Measurements from ENCODE around the gene RNF208.

Gene RNF208

DNA sequence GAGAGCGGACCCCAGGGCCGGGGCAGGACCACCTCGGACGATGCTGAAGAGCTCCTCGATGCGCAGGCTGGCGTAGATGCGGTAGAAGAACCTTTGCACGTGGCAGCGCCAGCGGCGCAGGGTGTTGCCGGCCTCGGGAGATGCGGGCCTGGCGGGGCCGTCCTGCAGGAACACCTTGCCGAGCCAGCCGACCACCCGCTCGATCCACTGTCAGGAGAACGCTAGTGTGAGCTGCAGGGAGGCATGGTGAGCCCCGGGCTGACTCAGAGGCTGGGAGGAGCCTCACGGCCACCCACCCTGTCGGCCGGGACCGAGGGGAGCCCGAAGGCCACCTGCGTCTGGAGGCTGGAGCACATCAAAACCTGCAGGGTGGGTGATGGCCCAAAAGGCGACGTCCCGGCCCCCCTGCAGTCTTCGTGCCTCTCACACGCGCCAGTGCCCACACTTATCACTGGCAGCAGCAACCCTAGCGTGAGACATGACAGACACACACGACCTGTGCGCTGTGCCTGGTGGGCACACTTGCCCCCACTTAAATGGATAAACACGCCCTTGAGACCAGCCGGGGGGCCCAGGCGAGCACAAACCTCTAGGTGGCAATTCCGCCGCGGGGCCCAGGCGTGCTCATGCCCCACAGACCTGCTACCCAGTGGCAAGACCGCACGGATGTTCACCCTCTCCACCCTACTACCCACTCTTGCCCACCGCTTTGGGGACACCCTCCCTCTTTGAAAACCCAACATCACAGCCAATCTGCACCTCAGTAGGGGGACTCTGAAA lies 37.0 kb downstream of the RNF208 start:
- no peak overlapping the region for H3K4me3 ChIP-seq (ENCODE audit: low read depth, low read length)
- no peak for DNase-seq (ENCODE audit: low read depth)

DNA sequence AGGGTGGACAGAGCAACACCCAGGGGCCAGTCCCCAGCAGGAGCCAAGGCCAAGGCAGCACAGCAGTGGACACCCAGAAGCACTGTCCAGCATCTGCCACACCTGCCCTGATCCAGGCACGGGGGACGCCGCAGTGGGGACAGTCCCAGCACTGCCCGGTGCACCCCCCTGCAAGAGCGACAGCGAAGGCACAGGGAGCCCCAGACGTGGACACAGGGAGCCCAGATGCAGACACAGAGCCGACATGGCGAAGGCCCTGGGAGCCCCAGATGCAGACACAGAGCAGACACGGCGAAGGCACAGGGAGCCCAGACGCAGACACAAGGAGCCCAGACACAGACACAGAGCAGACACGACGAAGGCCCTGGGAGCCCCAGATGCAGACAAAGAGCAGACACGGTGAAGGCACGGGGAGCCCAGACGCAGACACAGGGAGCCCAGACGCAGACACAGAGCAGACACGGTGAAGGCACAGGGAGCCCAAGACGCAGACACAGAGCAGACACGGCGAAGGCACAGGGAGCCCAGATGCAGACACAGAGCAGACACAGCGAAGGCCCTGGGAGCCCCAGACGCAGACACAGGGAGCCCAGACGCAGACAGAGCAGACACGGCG lies 38.0 kb downstream of the RNF208 start:
- no peak overlapping the region for H3K4me3 ChIP-seq (ENCODE audit: low read depth, low read length)
- DNase-seq (ENCODE audit: low read depth) = no peak

DNA sequence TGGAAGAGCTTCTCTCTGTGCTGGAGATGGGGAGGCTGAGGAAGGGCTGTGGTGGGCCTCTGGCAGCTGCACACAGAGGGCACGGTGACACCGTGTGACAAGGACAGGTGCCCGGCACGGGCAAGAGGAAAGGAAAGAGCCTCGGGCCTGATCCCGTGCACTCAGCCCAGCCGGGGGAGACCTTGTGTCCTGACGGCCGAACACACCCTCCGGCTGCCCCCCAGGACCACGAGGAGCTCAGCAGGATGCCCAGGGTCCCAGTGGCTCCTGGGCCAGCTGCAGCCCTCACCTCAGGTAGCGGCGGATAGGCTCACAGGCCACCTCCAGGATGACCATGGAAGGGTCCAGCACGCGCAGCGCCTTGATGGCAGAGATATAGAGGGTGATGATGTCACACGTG lies 39.2 kb downstream of the RNF208 start:
- no peak for DNase-seq (ENCODE audit: low read depth)
- no peak overlapping the region for H3K4me3 ChIP-seq (ENCODE audit: low read depth, low read length)

DNA sequence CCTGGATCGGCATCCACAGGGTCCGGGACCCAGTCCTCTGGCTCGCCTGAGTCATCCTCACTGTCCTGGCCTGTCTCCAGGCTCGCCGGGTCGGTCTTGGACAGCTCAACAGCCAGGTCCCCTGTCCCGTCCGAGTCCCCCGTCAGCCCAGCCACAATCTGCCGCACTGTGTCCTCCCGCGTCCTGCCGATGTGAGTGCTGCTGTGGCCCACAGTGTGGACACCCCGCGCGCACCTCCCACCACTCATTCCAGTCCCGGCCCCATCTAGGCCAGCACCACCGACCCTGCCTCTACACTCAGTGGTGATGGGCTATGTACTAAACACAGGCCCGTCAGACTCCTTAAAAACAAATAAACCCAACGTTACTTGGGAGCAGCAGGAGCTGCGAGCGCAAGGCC lies 40.4 kb downstream of the RNF208 start:
- no peak for DNase-seq (ENCODE audit: low read depth)
- H3K4me3 ChIP-seq (ENCODE audit: low read depth, low read length) = no peak overlapping the region

DNA sequence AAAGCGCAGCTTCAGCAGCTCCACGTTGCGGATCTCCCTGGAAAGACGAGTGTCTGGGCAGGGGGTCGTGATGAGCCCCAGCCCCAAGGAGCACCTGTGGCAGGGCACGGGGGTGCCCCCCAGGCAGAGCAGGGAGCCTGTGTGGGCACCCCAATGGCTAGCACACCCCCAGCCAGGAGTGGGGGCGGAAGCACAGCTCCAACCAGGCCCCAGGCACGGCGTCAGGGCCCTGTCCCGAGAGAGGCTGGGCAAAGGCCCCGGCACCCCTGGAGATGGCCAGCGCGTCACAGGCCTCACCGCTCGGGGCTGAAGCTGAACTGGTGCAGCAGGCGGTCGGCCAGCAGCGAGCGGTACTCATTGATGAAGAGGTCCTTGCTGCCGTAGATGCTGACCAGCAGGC lies 41.5 kb downstream of the RNF208 start:
- no peak for DNase-seq (ENCODE audit: low read depth)
- H3K4me3 ChIP-seq (ENCODE audit: low read depth, low read length) = no peak overlapping the region

DNA sequence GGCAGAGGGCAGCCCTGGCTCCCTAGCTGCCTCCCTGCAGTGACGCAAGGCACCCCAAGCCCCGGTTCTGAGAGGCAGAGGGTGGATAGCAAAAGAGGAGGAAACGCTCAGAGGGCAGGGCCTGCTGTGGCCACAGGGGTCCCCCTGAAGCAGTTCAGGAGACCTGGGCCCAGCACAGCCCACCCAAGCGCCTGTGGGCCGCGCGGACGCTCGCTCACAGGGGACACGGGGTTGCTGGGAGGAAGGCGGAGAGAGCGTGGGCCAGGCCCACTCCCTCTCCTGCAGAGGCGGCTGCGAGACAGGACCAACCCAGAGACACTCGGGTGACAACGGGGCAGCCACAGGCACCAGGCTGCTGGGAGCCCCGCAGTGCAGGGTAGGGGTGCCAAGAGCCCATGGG lies 42.3 kb downstream of the RNF208 start:
- DNase-seq (ENCODE audit: low read depth) = no peak
- H3K4me3 ChIP-seq (ENCODE audit: low read depth, low read length) = no peak overlapping the region

DNA sequence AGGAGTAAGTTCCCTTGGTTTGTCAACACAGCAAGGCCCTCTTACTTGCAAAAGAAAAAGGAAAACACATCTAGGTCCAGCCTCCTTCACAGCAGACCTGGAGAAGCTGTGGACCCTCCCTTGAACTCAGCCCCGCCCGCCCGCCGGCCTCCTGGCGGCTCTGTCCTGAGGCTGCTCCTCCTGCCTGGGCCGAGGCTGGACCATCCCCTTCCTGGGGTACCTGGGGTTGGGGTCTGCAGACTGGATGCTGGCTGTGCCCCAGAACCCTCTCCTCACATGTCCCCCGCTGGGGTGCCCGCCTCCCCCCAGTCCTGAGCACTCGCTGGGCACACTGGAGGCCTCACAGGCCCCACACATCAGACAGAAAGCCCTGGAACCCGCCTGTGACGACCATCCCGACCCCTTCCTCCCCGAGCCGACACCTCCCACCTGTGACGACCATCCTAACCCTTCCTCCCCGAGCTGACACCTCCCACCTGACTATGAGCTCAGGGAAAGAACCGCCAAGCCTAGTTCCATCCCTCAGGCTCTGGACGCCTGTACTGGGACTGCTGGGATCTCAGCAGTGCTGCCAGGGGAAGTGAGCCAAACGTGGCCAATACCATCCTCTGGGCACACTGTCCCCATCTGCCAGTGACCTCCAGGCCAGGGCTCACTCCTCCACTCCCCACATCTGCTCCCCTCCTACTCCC lies 43.0 kb downstream of the RNF208 start:
- no peak overlapping the region for H3K4me3 ChIP-seq (ENCODE audit: low read depth, low read length)

DNA sequence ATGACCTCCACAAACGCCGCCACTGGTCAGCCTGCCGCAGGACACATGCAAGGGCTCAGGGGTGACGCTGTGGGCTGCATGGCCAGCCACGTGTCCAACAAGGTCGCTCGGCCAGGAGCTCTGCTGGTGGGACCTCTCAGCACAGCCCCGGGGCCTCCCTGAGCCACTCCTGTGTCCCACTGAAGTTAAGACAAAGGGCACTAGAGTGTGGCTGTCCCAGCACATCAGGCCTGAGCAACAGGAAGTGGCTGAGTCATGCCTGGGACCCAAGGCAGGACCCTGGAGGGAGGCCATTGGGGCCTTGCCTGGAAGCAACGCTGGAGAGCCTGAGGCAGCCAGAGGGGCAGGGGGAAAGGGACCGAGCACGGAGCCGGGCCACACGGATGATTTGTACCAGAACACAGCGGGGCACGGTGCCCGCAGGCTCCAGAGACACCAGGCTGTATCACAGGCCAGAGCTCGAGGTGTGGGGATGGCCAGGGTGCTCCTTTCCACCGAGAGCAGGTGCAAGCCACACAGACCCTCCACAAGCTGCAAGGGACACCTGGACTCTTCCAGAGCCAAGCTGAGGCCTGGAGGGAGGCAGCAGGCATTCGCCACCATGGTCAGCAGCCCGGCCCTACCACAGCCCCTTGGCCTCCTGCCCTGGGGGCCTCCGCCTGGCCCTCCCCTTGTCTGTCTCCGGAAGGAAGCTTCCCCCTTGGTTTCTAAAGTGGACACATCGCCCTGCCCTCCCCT lies 43.7 kb downstream of the RNF208 start:
- H3K4me3 ChIP-seq (ENCODE audit: low read depth, low read length) = no peak overlapping the region
- DNase-seq (ENCODE audit: low read depth) = no peak

More for the DNA sequence above, 43.0 kb downstream of the RNF208 start:
- no peak for DNase-seq (ENCODE audit: low read depth)

DNA sequence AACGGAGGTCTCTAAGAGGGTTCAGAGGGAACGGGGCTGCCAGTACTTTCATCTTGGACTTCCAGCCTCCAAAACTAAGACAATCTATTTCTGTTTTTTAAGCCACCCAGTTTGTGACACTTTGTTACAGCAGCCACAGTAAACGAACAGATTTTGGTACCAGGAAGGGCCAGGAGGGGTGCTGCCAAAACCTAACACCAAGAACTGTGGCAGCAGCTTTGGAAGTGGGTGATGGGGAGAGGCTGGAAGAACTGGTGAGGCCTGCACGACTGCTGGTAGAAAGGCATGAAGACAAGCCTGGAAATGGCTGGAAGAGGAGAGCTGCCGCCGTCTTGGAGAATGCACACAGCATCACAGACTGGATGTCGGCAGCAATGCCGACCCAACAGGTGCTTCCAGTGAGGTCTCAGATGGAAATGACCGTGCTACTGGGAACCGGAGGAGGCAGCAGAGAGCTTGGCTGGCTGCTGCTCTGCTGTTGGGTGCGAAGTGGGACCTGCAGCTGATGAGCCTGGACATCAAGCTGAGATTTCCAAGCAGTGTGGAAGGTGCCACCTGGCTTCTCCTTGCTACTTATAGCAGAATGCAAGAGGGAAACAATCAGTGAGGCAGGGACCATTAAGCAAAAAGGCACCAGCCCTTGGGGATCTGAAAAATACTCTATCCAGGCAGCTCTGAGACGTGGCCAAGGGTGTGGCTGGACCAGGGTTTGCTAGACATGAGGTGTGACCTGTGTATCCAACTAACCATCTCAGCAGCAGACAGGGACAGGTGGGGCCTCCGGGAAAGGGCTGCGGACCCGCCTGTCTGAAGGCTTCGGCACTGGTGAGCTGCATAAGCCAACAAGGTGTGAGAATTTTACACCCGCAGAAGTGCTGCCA lies 45.5 kb downstream of the RNF208 start:
- DNase-seq (ENCODE audit: low read depth) = no peak
- no peak overlapping the region for H3K4me3 ChIP-seq (ENCODE audit: low read depth, low read length)

DNA sequence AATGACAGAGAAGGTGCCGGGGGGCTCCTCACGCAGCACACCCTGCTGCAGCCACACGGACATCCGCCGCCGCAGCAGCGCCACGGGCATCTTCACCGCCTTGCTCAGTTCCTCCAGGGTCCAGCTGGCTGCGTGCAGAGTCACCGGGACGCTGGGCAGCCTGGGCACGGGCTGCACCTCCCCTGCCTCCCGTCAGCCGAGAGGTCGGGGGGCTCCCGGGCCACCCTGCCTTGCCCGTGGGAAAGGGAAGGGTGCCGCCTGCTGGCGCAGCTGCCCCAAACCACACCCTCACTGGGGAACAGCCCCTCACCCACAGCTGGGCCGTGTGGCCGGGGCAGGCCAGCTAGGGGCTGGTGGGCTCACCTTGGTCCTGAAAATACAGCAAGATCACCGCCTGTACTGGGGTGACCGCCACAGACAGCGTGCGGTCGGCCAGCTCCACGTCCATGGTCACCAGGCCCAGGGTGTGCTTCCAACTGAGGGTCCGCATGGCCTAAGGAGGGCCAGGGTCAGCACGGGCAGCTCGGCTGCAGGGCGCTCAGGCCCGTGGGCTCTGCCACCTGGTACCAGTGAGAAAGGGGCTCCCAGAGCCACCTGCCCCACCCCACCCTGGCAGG lies 46.6 kb downstream of the RNF208 start:
- DNase-seq (ENCODE audit: low read depth) = no peak
- H3K4me3 ChIP-seq (ENCODE audit: low read depth, low read length) = no peak overlapping the region

DNA sequence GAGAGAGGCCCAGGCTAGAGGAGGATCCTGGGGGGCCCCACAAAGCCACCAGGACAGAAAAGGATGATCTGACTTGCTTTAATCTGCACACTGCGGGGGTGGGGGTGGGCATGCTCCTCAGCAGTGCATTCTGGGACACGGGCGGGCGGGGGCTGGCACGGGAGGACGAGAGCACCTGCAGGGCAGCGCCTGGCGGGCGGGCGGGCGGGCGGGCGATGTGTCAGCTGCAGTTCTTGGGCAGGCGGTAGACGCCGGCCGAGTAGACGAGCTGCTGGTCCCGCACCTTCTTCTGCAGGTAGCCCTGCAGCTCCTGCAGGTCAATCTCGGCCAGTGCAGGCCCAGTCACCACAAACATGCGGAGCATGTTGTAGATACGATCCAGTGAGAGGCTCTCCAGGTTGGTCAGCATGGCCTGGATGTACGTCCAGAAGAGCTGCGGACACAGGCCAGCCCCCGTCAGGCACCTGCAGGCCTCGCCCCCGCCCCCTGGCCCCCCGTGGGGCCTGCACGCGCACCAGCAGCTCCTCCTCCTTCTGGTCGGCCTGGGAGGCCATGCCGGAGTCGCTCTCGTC lies 47.2 kb downstream of the RNF208 start:
- no peak overlapping the region for H3K4me3 ChIP-seq (ENCODE audit: low read depth, low read length)
- no peak for DNase-seq (ENCODE audit: low read depth)

DNA sequence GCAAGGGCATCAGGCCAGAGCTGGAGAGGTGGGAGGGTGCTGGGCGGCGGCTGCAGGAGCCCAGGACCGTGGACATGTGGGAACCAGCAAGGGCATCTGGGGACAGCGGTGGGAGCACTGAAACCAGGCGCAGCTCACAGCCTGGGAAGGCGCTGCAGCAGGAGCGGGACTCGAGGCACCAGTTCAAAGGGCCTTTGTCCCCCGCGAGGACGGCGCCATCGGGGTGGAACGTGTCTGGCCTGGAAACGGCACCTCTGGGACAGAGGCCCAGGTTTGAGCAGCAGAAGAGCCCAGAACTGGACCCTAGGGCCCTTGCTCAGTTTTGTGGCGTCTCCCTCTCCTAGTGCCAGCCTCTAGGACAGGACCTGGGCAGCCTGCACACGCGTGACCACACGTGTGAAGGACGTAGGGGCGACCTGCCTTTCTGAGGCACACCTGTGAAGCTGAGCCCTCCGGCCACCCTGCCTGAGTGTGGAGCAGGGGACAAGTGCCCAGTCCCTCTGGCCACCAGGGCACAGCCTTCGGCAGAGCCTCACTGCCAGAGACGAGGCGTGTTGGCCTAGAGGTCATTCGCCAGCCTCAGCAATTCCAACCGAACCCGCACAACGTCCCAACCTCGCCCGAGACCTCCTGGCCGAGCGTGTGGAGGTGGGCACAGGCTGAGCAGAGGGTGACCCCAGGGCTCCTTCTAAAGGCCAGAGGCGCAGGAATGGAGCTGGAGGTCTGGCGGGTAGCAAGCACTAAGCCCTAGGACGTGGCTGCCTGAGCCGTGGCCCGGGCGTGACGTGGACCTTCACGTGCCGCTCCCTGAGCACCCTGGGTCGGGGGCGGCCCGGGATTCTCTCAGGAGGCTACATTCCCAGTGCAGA lies 48.0 kb downstream of the RNF208 start:
- H3K4me3 ChIP-seq (ENCODE audit: low read depth, low read length) = no peak overlapping the region
- DNase-seq (ENCODE audit: low read depth) = no peak

DNA sequence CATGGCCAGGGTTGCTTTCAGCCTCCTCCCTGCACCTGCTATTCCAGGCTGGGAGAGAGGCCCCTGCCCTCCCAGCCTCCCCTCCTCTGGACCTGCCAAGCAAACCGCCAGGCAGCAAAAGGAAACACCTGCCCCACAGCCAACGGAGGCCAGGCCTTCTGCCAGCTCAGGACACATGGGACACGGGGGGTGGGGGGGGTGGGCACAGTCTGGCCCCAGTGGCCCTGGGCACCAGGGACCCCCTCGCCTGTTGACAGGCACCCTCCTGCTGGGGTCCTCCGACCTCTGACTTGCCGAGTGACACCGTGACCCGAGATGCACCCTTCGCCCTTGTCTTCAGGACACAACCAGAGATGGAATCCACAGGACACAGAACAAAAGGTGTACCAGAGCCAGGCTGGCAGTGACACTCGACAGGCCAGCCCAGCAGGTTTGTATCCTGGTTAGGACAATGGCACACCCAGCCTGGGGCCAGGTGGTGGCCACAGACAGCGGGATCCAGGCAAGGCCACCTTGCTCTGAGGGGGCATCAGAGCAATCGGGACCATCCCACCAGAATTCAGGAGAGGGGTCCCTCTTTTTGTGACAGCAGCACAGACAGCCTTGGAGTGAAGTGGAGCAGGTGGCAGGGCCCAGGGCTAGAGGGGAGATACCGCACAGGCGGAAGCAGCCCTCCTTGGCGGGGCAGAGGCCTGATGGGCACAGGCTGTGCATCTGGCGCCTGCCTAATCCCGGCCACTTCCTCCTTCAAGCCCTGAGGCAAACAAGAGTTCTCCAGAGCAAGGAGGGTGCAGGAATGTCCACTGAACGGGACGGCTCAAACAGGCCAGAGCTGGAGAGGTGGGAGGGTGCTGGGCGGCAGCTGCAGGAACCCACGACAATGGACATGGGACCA lies 48.9 kb downstream of the RNF208 start:
- no peak overlapping the region for H3K4me3 ChIP-seq (ENCODE audit: low read depth, low read length)
- no peak for DNase-seq (ENCODE audit: low read depth)

DNA sequence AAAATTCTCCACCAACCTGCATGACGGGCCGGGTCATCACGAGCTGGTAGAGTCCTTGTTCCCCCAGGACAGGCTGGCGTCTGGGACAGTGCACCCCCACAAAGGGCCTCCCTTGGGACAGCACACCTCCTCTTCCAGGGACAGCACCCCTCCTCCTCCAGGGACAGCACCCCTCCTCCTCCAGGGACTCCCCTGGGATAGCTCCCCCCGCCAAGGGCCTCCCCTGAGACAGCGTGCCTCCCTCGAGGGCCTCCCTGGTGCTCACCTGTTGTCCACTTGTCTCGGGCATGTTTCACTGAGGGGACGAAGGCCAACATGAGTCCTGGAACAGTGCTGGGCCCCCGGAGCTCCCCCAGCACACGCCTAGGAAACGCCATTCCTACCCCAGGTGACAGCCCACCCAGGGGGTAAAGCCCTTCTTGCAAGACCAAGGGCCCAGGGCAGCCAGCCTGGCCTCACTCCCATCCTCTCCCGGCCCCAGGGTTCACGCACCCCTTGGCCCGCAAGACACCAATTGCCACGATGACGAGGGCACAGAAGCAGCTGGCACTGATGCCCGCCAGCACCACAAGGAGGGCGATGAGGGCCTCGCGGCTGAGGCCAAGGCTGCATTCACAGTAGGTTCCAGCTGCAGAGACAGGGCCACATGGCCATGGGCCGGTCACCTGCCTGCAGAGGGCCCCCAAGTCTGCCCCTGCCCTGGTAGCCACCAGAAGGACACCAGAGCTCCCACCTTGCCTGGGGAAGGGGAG lies 50.7 kb downstream of the RNF208 start:
- DNase-seq (ENCODE audit: low read depth) = no peak
- no peak overlapping the region for H3K4me3 ChIP-seq (ENCODE audit: low read depth, low read length)

DNA sequence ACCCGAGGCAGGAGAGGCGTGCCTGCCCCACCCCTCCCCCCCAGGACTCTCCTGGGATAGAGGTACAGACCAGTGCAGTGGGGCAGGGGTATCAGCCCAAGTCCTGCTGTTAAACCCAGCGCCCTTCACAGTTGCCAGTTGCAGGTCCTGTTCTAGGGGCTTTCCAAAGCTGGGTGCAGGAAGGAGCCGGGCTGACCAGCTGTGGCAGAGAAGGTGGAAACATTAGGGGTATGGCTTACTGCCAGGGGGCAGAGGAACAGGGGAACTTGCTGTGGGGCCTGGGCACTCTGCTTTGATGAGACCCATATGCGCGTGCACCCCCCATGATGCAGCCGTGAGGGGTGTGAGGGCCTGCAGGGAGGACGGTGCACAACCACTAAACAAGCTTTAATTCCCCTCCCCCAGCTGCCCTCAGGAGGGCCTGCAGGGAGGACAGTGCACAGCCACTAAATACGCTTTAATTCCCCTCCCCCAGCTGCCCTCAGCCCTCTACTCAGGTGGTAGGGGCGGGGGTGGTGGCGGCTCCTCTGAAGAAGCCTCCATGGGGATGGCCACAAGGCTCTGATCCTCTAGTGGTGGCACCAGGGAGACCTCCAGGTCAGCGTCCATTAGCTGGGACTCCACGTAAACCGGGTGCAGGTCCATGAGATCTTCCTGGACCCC lies 51.4 kb downstream of the RNF208 start:
- DNase-seq (ENCODE audit: low read depth) = no peak
- no peak overlapping the region for H3K4me3 ChIP-seq (ENCODE audit: low read depth, low read length)

Data from skeletal muscle cell (primary cell).